SK-N-SH treated with all-trans-retinoic acid at 6 μM for 48 hours (cell line): ENCODE results near the gene VPS37C.

ENCODE experiments used
- ARNTL ChIP-seq: fragments of 450-650 bp; formaldehyde crosslinking; IDR thresholded peaks from 2 replicates; pipeline ENCODE4 v1.5.0; 2020; ENCODE audit warnings: low read depth, mild to moderate bottlenecking, moderate library complexity, borderline replicate concordance
- ESRRG ChIP-seq: fragments of 250-450 bp; sonication (Bioruptor Pico); IDR thresholded peaks from 2 replicates; pipeline ENCODE4 v1.6.1; 2021; ENCODE audit warnings: mild to moderate bottlenecking
- GLIS3 ChIP-seq: fragments of 250-450 bp; sonication (Bioruptor Pico); IDR thresholded peaks from 2 replicates; pipeline ENCODE4 v1.5.0; 2020; ENCODE audit warnings: mild to moderate bottlenecking, moderate library complexity
- ISL1 ChIP-seq: fragments of 250-450 bp; sonication (Bioruptor Pico); IDR thresholded peaks from 2 replicates; pipeline ENCODE4 v2.1.2; 2022; ENCODE audit warnings: mild to moderate bottlenecking, moderate library complexity
- PPARA ChIP-seq: fragments of 250-450 bp; sonication (Bioruptor Pico); IDR thresholded peaks from 2 replicates; pipeline ENCODE4 v1.5.0; 2020; ENCODE audit warnings: mild to moderate bottlenecking, borderline replicate concordance
- TF ChIP-seq, protein P1 (sequence below): fragments of 250-450 bp; sonication (Bioruptor Pico); IDR thresholded peaks from 2 replicates; pipeline ENCODE4 v1.5.1; 2020; ENCODE audit warnings: low read depth, mild to moderate bottlenecking, moderate library complexity
- TF ChIP-seq, protein P2 (sequence below): fragments of 250-450 bp; sonication (Bioruptor Pico); IDR thresholded peaks from 2 replicates; pipeline ENCODE4 v1.8.0; 2020; ENCODE audit warnings: mild to moderate bottlenecking, moderate library complexity, borderline replicate concordance
- TF ChIP-seq, protein P3 (sequence below): fragments of 250-450 bp; sonication (Bioruptor Pico); IDR thresholded peaks from 2 replicates; pipeline ENCODE4 v1.5.1; 2021; ENCODE audit warnings: mild to moderate bottlenecking, moderate library complexity
- TF ChIP-seq, protein P4 (sequence below): fragments of 250-450 bp; sonication (Bioruptor Pico); IDR thresholded peaks from 2 replicates; pipeline ENCODE4 v1.5.0; 2020; ENCODE audit warnings: mild to moderate bottlenecking, moderate library complexity
- TF ChIP-seq, protein P5 (sequence below): fragments of 250-450 bp; sonication (Bioruptor Pico); IDR thresholded peaks from 2 replicates; pipeline ENCODE4 v1.8.0; 2021; ENCODE audit warnings: low read depth, mild to moderate bottlenecking, moderate library complexity, borderline replicate concordance

DNA sequence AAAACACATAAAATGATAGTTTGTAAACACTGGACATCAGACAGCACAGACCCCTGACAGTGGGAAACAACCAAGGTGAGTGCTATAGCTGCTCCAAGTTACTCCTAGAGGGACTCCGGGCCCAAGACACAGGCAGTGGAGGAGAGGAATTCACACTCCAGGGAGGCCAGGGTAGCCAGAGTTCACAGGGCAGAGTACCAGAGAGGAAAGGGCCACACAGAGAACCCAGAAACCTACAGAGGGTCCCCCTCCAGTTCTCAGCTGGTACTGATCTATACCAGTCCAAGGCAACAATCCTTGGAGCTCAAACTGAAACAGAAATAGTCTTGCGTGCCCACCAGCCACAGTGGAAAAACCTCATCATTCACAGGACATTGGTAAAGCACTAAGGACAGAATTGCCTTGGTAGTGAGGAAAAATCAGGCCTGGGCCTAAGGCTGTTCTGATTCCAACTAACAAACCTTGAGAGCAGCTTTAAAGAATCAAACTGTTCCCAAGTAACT is 7.6 kb downstream of the VPS37C start:
- TF ChIP-seq ESRRG (CRISPR knock-in tag) (no peak), PPARA (CRISPR knock-in tag) (no peak), GLIS3 (CRISPR knock-in tag) (no peak), ISL1 (CRISPR knock-in tag) (no peak), ARNTL (CRISPR knock-in tag) (no peak)
- TF ChIP-seq, protein P1, sequence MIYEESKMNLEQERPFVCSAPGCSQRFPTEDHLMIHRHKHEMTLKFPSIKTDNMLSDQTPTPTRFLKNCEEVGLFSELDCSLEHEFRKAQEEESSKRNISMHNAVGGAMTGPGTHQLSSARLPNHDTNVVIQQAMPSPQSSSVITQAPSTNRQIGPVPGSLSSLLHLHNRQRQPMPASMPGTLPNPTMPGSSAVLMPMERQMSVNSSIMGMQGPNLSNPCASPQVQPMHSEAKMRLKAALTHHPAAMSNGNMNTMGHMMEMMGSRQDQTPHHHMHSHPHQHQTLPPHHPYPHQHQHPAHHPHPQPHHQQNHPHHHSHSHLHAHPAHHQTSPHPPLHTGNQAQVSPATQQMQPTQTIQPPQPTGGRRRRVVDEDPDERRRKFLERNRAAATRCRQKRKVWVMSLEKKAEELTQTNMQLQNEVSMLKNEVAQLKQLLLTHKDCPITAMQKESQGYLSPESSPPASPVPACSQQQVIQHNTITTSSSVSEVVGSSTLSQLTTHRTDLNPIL (CRISPR knock-in tag): no peak
- TF ChIP-seq, protein P2, sequence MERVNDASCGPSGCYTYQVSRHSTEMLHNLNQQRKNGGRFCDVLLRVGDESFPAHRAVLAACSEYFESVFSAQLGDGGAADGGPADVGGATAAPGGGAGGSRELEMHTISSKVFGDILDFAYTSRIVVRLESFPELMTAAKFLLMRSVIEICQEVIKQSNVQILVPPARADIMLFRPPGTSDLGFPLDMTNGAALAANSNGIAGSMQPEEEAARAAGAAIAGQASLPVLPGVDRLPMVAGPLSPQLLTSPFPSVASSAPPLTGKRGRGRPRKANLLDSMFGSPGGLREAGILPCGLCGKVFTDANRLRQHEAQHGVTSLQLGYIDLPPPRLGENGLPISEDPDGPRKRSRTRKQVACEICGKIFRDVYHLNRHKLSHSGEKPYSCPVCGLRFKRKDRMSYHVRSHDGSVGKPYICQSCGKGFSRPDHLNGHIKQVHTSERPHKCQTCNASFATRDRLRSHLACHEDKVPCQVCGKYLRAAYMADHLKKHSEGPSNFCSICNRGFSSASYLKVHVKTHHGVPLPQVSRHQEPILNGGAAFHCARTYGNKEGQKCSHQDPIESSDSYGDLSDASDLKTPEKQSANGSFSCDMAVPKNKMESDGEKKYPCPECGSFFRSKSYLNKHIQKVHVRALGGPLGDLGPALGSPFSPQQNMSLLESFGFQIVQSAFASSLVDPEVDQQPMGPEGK (CRISPR knock-in tag): no peak
- TF ChIP-seq, protein P3, sequence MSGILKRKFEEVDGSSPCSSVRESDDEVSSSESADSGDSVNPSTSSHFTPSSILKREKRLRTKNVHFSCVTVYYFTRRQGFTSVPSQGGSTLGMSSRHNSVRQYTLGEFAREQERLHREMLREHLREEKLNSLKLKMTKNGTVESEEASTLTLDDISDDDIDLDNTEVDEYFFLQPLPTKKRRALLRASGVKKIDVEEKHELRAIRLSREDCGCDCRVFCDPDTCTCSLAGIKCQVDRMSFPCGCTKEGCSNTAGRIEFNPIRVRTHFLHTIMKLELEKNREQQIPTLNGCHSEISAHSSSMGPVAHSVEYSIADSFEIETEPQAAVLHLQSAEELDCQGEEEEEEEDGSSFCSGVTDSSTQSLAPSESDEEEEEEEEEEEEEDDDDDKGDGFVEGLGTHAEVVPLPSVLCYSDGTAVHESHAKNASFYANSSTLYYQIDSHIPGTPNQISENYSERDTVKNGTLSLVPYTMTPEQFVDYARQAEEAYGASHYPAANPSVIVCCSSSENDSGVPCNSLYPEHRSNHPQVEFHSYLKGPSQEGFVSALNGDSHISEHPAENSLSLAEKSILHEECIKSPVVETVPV (CRISPR knock-in tag): no peak
- TF ChIP-seq, protein P4, sequence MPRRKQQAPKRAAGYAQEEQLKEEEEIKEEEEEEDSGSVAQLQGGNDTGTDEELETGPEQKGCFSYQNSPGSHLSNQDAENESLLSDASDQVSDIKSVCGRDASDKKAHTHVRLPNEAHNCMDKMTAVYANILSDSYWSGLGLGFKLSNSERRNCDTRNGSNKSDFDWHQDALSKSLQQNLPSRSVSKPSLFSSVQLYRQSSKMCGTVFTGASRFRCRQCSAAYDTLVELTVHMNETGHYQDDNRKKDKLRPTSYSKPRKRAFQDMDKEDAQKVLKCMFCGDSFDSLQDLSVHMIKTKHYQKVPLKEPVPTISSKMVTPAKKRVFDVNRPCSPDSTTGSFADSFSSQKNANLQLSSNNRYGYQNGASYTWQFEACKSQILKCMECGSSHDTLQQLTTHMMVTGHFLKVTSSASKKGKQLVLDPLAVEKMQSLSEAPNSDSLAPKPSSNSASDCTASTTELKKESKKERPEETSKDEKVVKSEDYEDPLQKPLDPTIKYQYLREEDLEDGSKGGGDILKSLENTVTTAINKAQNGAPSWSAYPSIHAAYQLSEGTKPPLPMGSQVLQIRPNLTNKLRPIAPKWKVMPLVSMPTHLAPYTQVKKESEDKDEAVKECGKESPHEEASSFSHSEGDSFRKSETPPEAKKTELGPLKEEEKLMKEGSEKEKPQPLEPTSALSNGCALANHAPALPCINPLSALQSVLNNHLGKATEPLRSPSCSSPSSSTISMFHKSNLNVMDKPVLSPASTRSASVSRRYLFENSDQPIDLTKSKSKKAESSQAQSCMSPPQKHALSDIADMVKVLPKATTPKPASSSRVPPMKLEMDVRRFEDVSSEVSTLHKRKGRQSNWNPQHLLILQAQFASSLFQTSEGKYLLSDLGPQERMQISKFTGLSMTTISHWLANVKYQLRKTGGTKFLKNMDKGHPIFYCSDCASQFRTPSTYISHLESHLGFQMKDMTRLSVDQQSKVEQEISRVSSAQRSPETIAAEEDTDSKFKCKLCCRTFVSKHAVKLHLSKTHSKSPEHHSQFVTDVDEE (CRISPR knock-in tag): no peak
- TF ChIP-seq, protein P5, sequence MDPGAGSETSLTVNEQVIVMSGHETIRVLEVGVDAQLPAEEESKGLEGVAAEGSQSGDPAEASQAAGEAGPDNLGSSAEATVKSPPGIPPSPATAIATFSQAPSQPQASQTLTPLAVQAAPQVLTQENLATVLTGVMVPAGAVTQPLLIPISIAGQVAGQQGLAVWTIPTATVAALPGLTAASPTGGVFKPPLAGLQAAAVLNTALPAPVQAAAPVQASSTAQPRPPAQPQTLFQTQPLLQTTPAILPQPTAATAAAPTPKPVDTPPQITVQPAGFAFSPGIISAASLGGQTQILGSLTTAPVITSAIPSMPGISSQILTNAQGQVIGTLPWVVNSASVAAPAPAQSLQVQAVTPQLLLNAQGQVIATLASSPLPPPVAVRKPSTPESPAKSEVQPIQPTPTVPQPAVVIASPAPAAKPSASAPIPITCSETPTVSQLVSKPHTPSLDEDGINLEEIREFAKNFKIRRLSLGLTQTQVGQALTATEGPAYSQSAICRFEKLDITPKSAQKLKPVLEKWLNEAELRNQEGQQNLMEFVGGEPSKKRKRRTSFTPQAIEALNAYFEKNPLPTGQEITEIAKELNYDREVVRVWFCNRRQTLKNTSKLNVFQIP (CRISPR knock-in tag): no peak
